A673 (cell line): ENCODE measurements around the gene NPTX2. TPM values are rescaled to one million over a fixed set of nuclear protein-coding genes. Genes with fewer than 3 reads are reported as not detected.

Source experiments
- BruUV-seq: library from RNA; stranded (reverse); fragments of 400-500 nt; replicated peaks from 2 replicates; lab custom pipeline; 2021; lab: Mats Ljungman, UMichigan
- CTCF ChIA-PET: fragments of 300-600 bp; sonication (Branson Sonifier 250); formaldehyde crosslinking; loops from one replicate; lab custom pipeline; 2022; ENCODE audit warnings: antibody characterized with exemption; lab: Charles Lee
- POLR2A ChIA-PET: fragments of 300-600 bp; sonication (Branson Sonifier 250); formaldehyde crosslinking; loops from one replicate; lab custom pipeline; 2022; ENCODE audit warnings: antibody characterized with exemption; ENCODE audit not compliant: low non-redundant PET; lab: Charles Lee
- DNase-seq: peaks from one replicate; pipeline ENCODE4 v3.0.0-alpha.2; 2015; ENCODE audit warnings: low spot score
- H3K27ac ChIP-seq: fragments of 200-600 bp; sonication (generic); 2 replicates; pipeline ENCODE4 v1.5.1; 2016; ENCODE audit warnings: mixed run types, low read depth, mild to moderate bottlenecking, mixed read lengths, antibody characterized with exemption, low read length; ENCODE audit not compliant: poor library complexity, severe bottlenecking
- H3K27me3 ChIP-seq: fragments of 200-600 bp; sonication (generic); replicated peaks from 2 replicates; pipeline ENCODE4 v1.6.1; 2017; ENCODE audit warnings: mixed run types, low read depth, mild to moderate bottlenecking, mixed read lengths, antibody characterized with exemption, low read length; ENCODE audit not compliant: insufficient read depth, poor library complexity
- H3K36me3 ChIP-seq: fragments of 200-600 bp; sonication (generic); 2 replicates; pipeline ENCODE4 v1.6.1; 2016; ENCODE audit warnings: mixed run types, mild to moderate bottlenecking, mixed read lengths, antibody characterized with exemption, low read length; ENCODE audit not compliant: insufficient read depth, poor library complexity, severe bottlenecking
- H3K4me1 ChIP-seq: fragments of 200-600 bp; sonication (generic); 2 replicates; pipeline ENCODE4 v1.6.1; 2017; ENCODE audit warnings: mixed run types, mild to moderate bottlenecking, mixed read lengths, antibody characterized with exemption, low read length; ENCODE audit not compliant: insufficient read depth, poor library complexity, severe bottlenecking
- H3K4me3 ChIP-seq: fragments of 200-600 bp; sonication (generic); 2 replicates; pipeline ENCODE4 v1.5.1; 2016; ENCODE audit warnings: low read depth, mixed run types, mild to moderate bottlenecking, mixed read lengths, low read length; ENCODE audit not compliant: poor library complexity, severe bottlenecking
- H3K9me3 ChIP-seq: fragments of 200-600 bp; sonication (generic); 2 replicates; pipeline ENCODE4 v1.6.1; 2016; ENCODE audit warnings: mixed run types, low read depth, mild to moderate bottlenecking, mixed read lengths, antibody characterized with exemption, low read length; ENCODE audit not compliant: poor library complexity, severe bottlenecking
- CTCF ChIP-seq: fragments of 300-800, 200-600 bp; sonication (generic); conservative IDR thresholded peaks from 2 replicates; pipeline ENCODE4 v1.5.1; 2017; ENCODE audit warnings: low read depth, mild to moderate bottlenecking, antibody characterized with exemption, low read length, moderate library complexity, mixed read lengths
- EZH2 ChIP-seq: fragments of 200-600 bp; sonication (generic); IDR thresholded peaks from 2 replicates; pipeline ENCODE4 v1.6.1; 2017; ENCODE audit warnings: borderline replicate concordance, low read depth, mild to moderate bottlenecking, mixed read lengths, antibody characterized with exemption, low read length; ENCODE audit not compliant: poor library complexity, severe bottlenecking
- intact Hi-C: fragments of 100-400 bp; cut with micrococcal nuclease; formaldehyde crosslinking; loops from one replicate; pipeline ENCODE4 v1.10.0; 2022; ENCODE audit not compliant: unreplicated experiment
- total RNA-seq: library from RNA; stranded (reverse); gene quantifications from 2 replicates; pipeline ENCODE4 v1.2.3, GENCODE V29; 2021

The NPTX2 gene
- total RNA-seq, 1 experiment from 2014 or later, result 2.2 TPM

- no peaks in the 10 kb centered on the region for H3K36me3 ChIP-seq
- TF ChIP-seq EZH2 (no peak), CTCF (no peak)
- H3K4me3 ChIP-seq, result no peak overlapping the region
- no peaks in the 10 kb centered on the region for H3K9me3 ChIP-seq
- no TSS peak for BruUV-seq
- ChIA-PET POLR2A (no interaction called here), CTCF (no interaction called here)
- no peak overlapping the region for H3K27ac ChIP-seq
- DNase-seq, result no peak
- no peaks in the 10 kb centered on the region for H3K27me3 ChIP-seq
- no peaks in the 10 kb centered on the region for H3K4me1 ChIP-seq
- intact Hi-C loops, result no loop called here
Measured at GRCh38 chr7:98643236-98643985, 26.3 kb downstream of the NPTX2 start.

- intact Hi-C loops, result no loop called here
- no peaks in the 10 kb centered on the region for H3K36me3 ChIP-seq
- ChIA-PET POLR2A (no interaction called here), CTCF (no interaction called here)
- H3K27me3 ChIP-seq, result peaks cover 10% of the 10 kb centered on the region
- no peaks in the 10 kb centered on the region for H3K9me3 ChIP-seq
- H3K4me3 ChIP-seq, result no peak overlapping the region
- TF ChIP-seq EZH2 (no peak), CTCF (no peak)
- H3K4me1 ChIP-seq, result no peaks in the 10 kb centered on the region
- no peak overlapping the region for H3K27ac ChIP-seq
- no peak for DNase-seq
- no TSS peak for BruUV-seq
Measured at GRCh38 chr7:98646465-98646864, 29.4 kb downstream of the NPTX2 start.

GRCh38 chr7:98647326-98647725 is 30.2 kb downstream of the NPTX2 start:
- Histone ChIP-seq H3K4me3 (no peak overlapping the region), H3K4me1 (no peaks in the 10 kb centered on the region), H3K36me3 (no peaks in the 10 kb centered on the region), H3K9me3 (no peaks in the 10 kb centered on the region), H3K27ac (no peak overlapping the region), H3K27me3 (peaks cover 10% of the 10 kb centered on the region)
- ChIA-PET CTCF (no interaction called here), POLR2A (no interaction called here)
- no TSS peak for BruUV-seq
- intact Hi-C loops, result no loop called here
- no peak for TF ChIP-seq EZH2
- no peak for TF ChIP-seq CTCF
- no peak for DNase-seq
